Osteocyte (in vitro differentiated cells): ENCODE measurements around the gene OCSTAMP. TPM values are rescaled to one million over a fixed set of nuclear protein-coding genes. Genes with fewer than 3 reads are reported as not detected.

ENCODE experiments used
- DNase-seq: peaks from one replicate; pipeline ENCODE4 v3.0.0; 2021; ENCODE audit warnings: mixed read lengths; ENCODE audit not compliant: unreplicated experiment; ENCODE audit errors: extremely low spot score
- H3K27ac Mint-ChIP-seq: one replicate; pipeline ENCODE4 v1.8.0; 2021; ENCODE audit warnings: mild to moderate bottlenecking, mixed read lengths; ENCODE audit not compliant: unreplicated experiment
- H3K27me3 Mint-ChIP-seq: one replicate; pipeline ENCODE4 v1.8.0; 2021; ENCODE audit warnings: mixed read lengths; ENCODE audit not compliant: unreplicated experiment
- H3K36me3 Mint-ChIP-seq: one replicate; pipeline ENCODE4 v1.8.0; 2021; ENCODE audit warnings: mixed read lengths; ENCODE audit not compliant: unreplicated experiment
- H3K4me1 Mint-ChIP-seq: one replicate; pipeline ENCODE4 v1.8.0; 2021; ENCODE audit warnings: mixed read lengths; ENCODE audit not compliant: unreplicated experiment
- H3K4me3 Mint-ChIP-seq: one replicate; pipeline ENCODE4 v1.8.0; 2021; ENCODE audit warnings: mild to moderate bottlenecking, moderate library complexity, mixed read lengths; ENCODE audit not compliant: unreplicated experiment
- H3K9me3 Mint-ChIP-seq: one replicate; pipeline ENCODE4 v1.8.0; 2021; ENCODE audit warnings: mixed read lengths; ENCODE audit not compliant: unreplicated experiment
- total RNA-seq: library from RNA; stranded (reverse); gene quantifications from 2 replicates; pipeline ENCODE4 v1.2.1, GENCODE V29; 2021
- TF ChIP-seq, protein P1 (sequence below): fragments of 200-600 bp; sonication (generic); IDR thresholded peaks from 2 replicates; pipeline ENCODE4 v1.5.0; 2021; ENCODE audit warnings: antibody characterized with exemption, mild to moderate bottlenecking, moderate library complexity

OCSTAMP gene
- total RNA-seq, 1 donor from 2014 or later, result not detected

GRCh38 chr20:46547995-46548394 lies 2.5 kb downstream of the OCSTAMP start:
- Mint-ChIP-seq H3K4me1 (no peaks in the 10 kb centered on the region), H3K4me3 (no peak overlapping the region), H3K9me3 (no peaks in the 10 kb centered on the region), H3K27ac (no peak overlapping the region), H3K27me3 (no peaks in the 10 kb centered on the region), H3K36me3 (no peaks in the 10 kb centered on the region)
- no peak for DNase-seq
- TF ChIP-seq, protein P1, sequence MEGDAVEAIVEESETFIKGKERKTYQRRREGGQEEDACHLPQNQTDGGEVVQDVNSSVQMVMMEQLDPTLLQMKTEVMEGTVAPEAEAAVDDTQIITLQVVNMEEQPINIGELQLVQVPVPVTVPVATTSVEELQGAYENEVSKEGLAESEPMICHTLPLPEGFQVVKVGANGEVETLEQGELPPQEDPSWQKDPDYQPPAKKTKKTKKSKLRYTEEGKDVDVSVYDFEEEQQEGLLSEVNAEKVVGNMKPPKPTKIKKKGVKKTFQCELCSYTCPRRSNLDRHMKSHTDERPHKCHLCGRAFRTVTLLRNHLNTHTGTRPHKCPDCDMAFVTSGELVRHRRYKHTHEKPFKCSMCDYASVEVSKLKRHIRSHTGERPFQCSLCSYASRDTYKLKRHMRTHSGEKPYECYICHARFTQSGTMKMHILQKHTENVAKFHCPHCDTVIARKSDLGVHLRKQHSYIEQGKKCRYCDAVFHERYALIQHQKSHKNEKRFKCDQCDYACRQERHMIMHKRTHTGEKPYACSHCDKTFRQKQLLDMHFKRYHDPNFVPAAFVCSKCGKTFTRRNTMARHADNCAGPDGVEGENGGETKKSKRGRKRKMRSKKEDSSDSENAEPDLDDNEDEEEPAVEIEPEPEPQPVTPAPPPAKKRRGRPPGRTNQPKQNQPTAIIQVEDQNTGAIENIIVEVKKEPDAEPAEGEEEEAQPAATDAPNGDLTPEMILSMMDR, result no peak

DNA sequence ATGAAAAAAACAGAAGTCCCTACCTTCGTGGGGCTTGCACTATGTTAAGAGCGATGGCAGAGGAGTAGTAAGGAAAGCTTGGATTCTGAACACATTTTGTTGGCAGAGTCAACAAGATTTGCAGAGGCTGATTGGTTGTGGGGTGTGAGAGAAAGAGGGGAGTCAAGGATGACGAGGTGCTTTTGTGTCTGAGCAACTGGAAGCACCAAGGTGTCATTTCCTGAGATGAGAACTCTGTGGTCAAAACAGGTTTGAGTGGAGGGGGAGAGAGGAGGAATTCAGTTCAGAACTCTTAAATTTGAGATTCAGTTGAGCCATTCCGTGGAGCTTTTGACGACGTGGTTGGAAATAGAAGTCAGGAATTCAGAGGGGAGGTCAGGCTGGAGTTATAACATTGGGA lies 3.5 kb downstream of the OCSTAMP start:
- TF ChIP-seq, protein P1, result no peak
- no peak overlapping the region for H3K4me3 Mint-ChIP-seq

GRCh38 chr20:46546298-46546697 lies 4.2 kb downstream of the OCSTAMP start:
- no peak for DNase-seq
- Mint-ChIP-seq H3K36me3 (no peaks in the 10 kb centered on the region), H3K4me1 (no peaks in the 10 kb centered on the region), H3K9me3 (no peaks in the 10 kb centered on the region), H3K4me3 (no peak overlapping the region), H3K27ac (no peak overlapping the region), H3K27me3 (no peaks in the 10 kb centered on the region)
- TF ChIP-seq, protein P1, result no peak

More for the DNA sequence above, 3.5 kb downstream of the OCSTAMP start:
- Mint-ChIP-seq H3K36me3 (no peaks in the 10 kb centered on the region), H3K9me3 (no peaks in the 10 kb centered on the region), H3K27ac (no peak overlapping the region), H3K4me1 (no peaks in the 10 kb centered on the region), H3K27me3 (no peaks in the 10 kb centered on the region)
- no peak for DNase-seq

- no peaks in the 10 kb centered on the region for H3K9me3 Mint-ChIP-seq
- no peaks in the 10 kb centered on the region for H3K4me1 Mint-ChIP-seq
- no peaks in the 10 kb centered on the region for H3K27me3 Mint-ChIP-seq
- no peak overlapping the region for H3K4me3 Mint-ChIP-seq
- TF ChIP-seq, protein P1, result no peak
- DNase-seq, result no peak
- H3K27ac Mint-ChIP-seq, result no peak overlapping the region
- no peaks in the 10 kb centered on the region for H3K36me3 Mint-ChIP-seq
These were observed 4.7 kb downstream of the OCSTAMP start for GRCh38 chr20:46545827-46546138.

- Mint-ChIP-seq H3K27ac (no peak overlapping the region), H3K4me3 (no peak overlapping the region), H3K9me3 (no peaks in the 10 kb centered on the region), H3K27me3 (no peaks in the 10 kb centered on the region), H3K36me3 (no peaks in the 10 kb centered on the region), H3K4me1 (no peaks in the 10 kb centered on the region)
- TF ChIP-seq, protein P1, result no peak
- no peak for DNase-seq
These were observed 5.2 kb downstream of the OCSTAMP start for GRCh38 chr20:46545077-46545826.
